GM23248 (cell line): ENCODE results near the gene RAB40B. TPM values are rescaled to one million over a fixed set of nuclear protein-coding genes. Genes with fewer than 3 reads are reported as not detected.

Source experiments
- DNase-seq: peaks from one replicate; pipeline ENCODE4 v3.0.0-alpha.2; 2015
- H2AFZ ChIP-seq: fragments of 200-600 bp; sonication (generic); 2 replicates; pipeline ENCODE4 v1.6.1; 2016; ENCODE audit warnings: antibody characterized with exemption
- H3F3A ChIP-seq: fragments of 200-600 bp; sonication (generic); 2 replicates; pipeline ENCODE4 v1.6.1; 2016; ENCODE audit warnings: mild to moderate bottlenecking, antibody characterized with exemption, mixed run types; ENCODE audit not compliant: insufficient read depth
- H3K27ac ChIP-seq: fragments of 200-600 bp; sonication (generic); 2 replicates; pipeline ENCODE4 v1.5.1; 2016; ENCODE audit warnings: mild to moderate bottlenecking
- H3K27me3 ChIP-seq: fragments of 200-600 bp; sonication (generic); replicated peaks from 2 replicates; pipeline ENCODE4 v1.6.1; 2016; ENCODE audit warnings: mild to moderate bottlenecking; ENCODE audit not compliant: insufficient read depth
- H3K36me3 ChIP-seq: fragments of 200-600 bp; sonication (generic); 2 replicates; pipeline ENCODE4 v1.6.1; 2016; ENCODE audit warnings: low read depth, mild to moderate bottlenecking
- H3K4me1 ChIP-seq: fragments of 200-600 bp; sonication (generic); 2 replicates; pipeline ENCODE4 v1.6.1; 2016; ENCODE audit warnings: mild to moderate bottlenecking; ENCODE audit not compliant: insufficient read depth
- H3K4me2 ChIP-seq: fragments of 200-600 bp; sonication (generic); one replicate; pipeline ENCODE4 v1.6.1; 2016; ENCODE audit warnings: mild to moderate bottlenecking; ENCODE audit not compliant: unreplicated experiment
- H3K4me3 ChIP-seq: fragments of 200-600 bp; sonication (generic); 2 replicates; pipeline ENCODE4 v1.5.1; 2016; ENCODE audit warnings: mild to moderate bottlenecking
- H3K79me2 ChIP-seq: fragments of 200-600 bp; sonication (generic); 2 replicates; pipeline ENCODE4 v1.6.1; 2016; ENCODE audit warnings: mild to moderate bottlenecking; ENCODE audit not compliant: insufficient read depth
- H3K9ac ChIP-seq: fragments of 200-600 bp; sonication (generic); 2 replicates; pipeline ENCODE4 v1.6.1; 2016; ENCODE audit warnings: mild to moderate bottlenecking
- H3K9me2 ChIP-seq: fragments of 200-600 bp; sonication (generic); 2 replicates; pipeline ENCODE4 v1.6.1; 2016; ENCODE audit warnings: mixed run types, mild to moderate bottlenecking, moderate library complexity; ENCODE audit not compliant: insufficient read depth
- H3K9me3 ChIP-seq: fragments of 200-600 bp; sonication (generic); one replicate; pipeline ENCODE4 v1.6.1; 2017; ENCODE audit warnings: low read depth
- H4K20me1 ChIP-seq: fragments of 200-600 bp; sonication (generic); 2 replicates; pipeline ENCODE4 v1.6.0; 2016; ENCODE audit not compliant: insufficient read depth
- EZH2 ChIP-seq: fragments of 200-600 bp; sonication (generic); IDR thresholded peaks from 2 replicates; pipeline ENCODE4 v1.6.1; 2018; ENCODE audit warnings: antibody characterized with exemption, mild to moderate bottlenecking; ENCODE audit not compliant: insufficient read depth, poor library complexity, severe bottlenecking
- EZH2phosphoT487 ChIP-seq: fragments of 200-600 bp; sonication (generic); IDR thresholded peaks from 2 replicates; pipeline ENCODE4 v1.6.1; 2018; ENCODE audit warnings: antibody characterized with exemption, moderate library complexity, mild to moderate bottlenecking, low read depth; ENCODE audit not compliant: insufficient read depth
- WGBS, 2 experiments: methylation state at CpG; one replicate each; pipeline ENCODE4 v1.1.6; 2015 to 2017; ENCODE audit warnings: low lambda C conversion rate in 2 of 2, low coverage in 1 of 2; ENCODE audit errors: missing lambda C conversion rate in 2 of 2; 5-methylcytosine and 5-hydroxymethylcytosine counted together
- in situ Hi-C: fragments of 300-500 bp; cut with MboI; formaldehyde crosslinking; loops from 2 replicates; pipeline ENCODE4 v1.15.0; 2020
- polyA plus RNA-seq: library from polyadenylated mRNA; unstranded; fragments of >200 nt; fragmentation: Nextera tagmentation; extraction: Ambion mirVana; gene quantifications from 2 replicates; pipeline ENCODE4 v1.2.1, GENCODE V29; 2016
- total RNA-seq: library from RNA; depleted of rRNA; stranded (reverse); fragments of >200 nt; shearing (Covaris generic); gene quantifications from 2 replicates; pipeline ENCODE4 v1.2.3, GENCODE V29; 2014

Gene RAB40B
- total and polyA plus RNA-seq, 2 experiments from 2014 or later: 23.7 to 23.8 TPM

DNA sequence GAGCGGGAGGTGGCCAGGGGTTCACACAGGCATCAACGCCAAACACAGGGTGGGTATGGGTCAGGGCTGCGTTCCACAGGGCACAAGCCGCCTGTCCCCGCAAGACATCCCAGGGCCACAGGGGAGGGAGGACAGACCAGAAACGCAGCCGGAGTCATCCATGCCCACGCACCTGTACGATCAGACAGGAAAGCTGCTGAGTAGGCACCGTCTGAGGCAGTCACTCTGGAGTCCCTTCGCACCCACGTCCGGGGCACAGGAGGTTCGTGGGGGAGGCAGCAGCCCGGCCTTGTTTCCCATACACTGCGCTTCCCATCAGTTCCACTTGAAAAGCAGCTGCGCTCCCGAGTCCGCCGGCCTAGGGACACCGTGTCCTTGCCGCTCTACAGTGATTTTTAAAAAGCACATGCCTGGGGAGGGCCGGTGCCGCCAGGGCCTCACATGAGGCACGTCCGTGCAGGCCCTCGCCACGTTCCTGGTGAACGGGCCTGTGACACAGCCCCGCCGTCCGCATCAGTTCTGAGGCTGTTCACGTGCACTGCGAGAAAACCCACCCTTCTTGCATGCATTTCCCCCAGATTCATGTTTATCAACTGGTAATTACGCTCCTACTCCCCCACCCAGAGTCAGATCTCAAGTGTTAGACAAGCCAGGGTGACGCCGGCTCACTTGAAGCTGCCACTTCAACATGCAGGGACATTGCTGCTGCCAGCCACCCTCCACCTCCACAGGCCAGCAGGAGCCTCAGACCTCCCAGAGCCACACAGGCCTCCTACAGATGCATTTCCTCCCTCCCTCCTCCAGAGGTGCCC lies 85.0 kb downstream of the RAB40B start:
- no peak overlapping the region for H3K4me2 ChIP-seq
- H3K4me1 ChIP-seq: 0 out of 2 replicates have a peak, but pooled peaks cover 4% of the 10 kb centered on the region
- H3K27me3 ChIP-seq: no peaks in the 10 kb centered on the region
- no peak overlapping the region for H3K4me3 ChIP-seq
- no peaks in the 10 kb centered on the region for H4K20me1 ChIP-seq
- WGBS, 2 experiments: 86 to 91% methylated on average over 31 of the region's 37 CpGs
- H3K9me2 ChIP-seq: no peaks in the 10 kb centered on the region
- TF ChIP-seq EZH2 (no peak), EZH2phosphoT487 (no peak)
- no peaks in the 10 kb centered on the region for H3K9me3 ChIP-seq
- no peaks in the 10 kb centered on the region for H3K79me2 ChIP-seq
- H2AFZ ChIP-seq: no peak overlapping the region
- no peak overlapping the region for H3K27ac ChIP-seq
- in situ Hi-C loops: no loop called here
- DNase-seq: no peak
- H3F3A ChIP-seq: peaks cover 21% of the 10 kb centered on the region
- H3K36me3 ChIP-seq: peaks cover 16% of the 10 kb centered on the region; the same call in 1 of the 2 replicates
- H3K9ac ChIP-seq: no peak overlapping the region

DNA sequence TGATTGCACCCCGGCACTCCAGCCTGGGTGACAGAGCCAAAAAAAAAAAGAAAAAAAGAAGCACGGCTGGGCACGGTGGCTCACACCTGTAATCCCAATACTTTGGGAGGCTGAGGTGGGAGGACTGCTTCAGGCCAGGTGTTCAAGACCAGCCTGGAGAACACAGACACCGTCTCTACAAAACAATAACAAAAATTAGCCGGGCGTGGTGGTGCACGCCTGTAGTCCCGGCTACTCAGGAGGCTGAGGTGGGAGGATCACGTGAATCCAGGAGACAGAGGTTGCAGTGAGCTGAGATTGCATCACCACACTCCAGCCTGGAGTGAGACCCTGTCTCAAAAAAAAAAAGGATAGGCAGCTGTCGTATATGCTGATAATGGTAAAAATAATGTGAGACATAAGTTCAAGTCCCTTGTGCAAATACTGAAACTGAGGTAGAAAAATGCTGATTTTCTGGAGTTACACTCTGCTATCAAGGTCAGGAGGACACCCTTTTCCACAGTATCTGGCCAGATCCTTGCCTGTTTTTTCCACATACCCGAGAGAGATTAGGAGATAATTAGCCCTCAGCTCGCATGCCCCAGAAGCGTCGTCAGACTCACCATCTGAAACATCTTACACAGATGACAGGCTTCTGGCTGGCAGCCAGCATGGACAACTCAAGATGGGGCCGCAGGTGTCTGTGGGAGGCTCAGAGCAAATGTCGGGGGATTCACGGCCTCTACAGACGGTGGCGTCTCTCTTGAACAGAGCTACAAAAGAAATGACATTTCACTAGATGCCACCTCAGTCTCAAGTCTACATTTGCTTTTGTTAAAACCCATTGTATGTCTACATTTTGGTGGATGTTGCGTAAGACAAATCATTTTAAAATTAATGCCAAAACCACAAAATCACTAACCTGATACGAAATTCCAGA lies 87.1 kb downstream of the RAB40B start:
- H4K20me1 ChIP-seq: no peaks in the 10 kb centered on the region
- no peak overlapping the region for H3K9ac ChIP-seq
- H3K4me1 ChIP-seq: 0 out of 2 replicates have a peak, but pooled peaks cover 4% of the 10 kb centered on the region
- H3K4me2 ChIP-seq: no peak overlapping the region
- H3K9me3 ChIP-seq: no peaks in the 10 kb centered on the region
- H3K36me3 ChIP-seq: peaks cover 20% of the 10 kb centered on the region
- peaks cover under 1% of the 10 kb centered on the region; the same call in 1 of the 2 replicates for H3K79me2 ChIP-seq
- no peak overlapping the region for H3K4me3 ChIP-seq
- no peaks in the 10 kb centered on the region for H3K9me2 ChIP-seq
- no peak for DNase-seq
- H2AFZ ChIP-seq: no peak overlapping the region
- in situ Hi-C loops: no loop called here
- 81% methylated on average over 20 to 21 of the region's 21 CpGs for WGBS, 2 experiments
- no peak overlapping the region for H3K27ac ChIP-seq
- H3K27me3 ChIP-seq: no peaks in the 10 kb centered on the region
- TF ChIP-seq EZH2: no peak
- TF ChIP-seq EZH2phosphoT487: no peak
- peaks cover 21% of the 10 kb centered on the region for H3F3A ChIP-seq

DNA sequence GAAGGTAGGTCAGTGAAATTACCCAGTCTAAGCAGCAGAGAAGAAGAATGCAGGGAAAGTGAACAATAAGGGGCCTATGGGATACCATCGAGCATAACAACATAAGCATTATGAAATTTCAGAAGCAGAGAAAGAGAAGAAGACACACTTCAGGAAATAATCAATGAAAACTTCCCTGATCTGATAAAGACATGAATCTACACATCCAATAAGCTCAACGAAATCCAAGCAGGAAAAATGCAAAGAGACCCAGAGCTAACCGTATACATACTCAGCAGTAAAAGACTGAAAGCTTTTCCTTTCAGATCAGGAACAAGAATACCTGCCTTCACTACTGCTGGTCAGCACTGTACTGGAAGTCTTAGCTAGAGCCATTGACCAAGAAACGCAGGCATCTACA lies 88.8 kb downstream of the RAB40B start:
- H3K4me1 ChIP-seq: 0 out of 2 replicates have a peak, but pooled peaks cover 7% of the 10 kb centered on the region
- no peak for DNase-seq
- H3K9me3 ChIP-seq: no peaks in the 10 kb centered on the region
- H3K79me2 ChIP-seq: peaks cover 11% of the 10 kb centered on the region; the same call in 1 of the 2 replicates
- no peaks in the 10 kb centered on the region for H3K27me3 ChIP-seq
- no peak overlapping the region for H2AFZ ChIP-seq
- no peak for TF ChIP-seq EZH2
- TF ChIP-seq EZH2phosphoT487: no peak
- WGBS, 2 experiments: 82 to 91% methylated on average over 4 of the region's 4 CpGs
- no peak overlapping the region for H3K27ac ChIP-seq
- H4K20me1 ChIP-seq: no peaks in the 10 kb centered on the region
- no peak overlapping the region for H3K4me3 ChIP-seq
- no peak overlapping the region for H3K9ac ChIP-seq
- in situ Hi-C loops: no loop called here
- H3F3A ChIP-seq: peaks cover 29% of the 10 kb centered on the region
- H3K9me2 ChIP-seq: no peaks in the 10 kb centered on the region
- peaks cover 17% of the 10 kb centered on the region for H3K36me3 ChIP-seq
- no peak overlapping the region for H3K4me2 ChIP-seq

DNA sequence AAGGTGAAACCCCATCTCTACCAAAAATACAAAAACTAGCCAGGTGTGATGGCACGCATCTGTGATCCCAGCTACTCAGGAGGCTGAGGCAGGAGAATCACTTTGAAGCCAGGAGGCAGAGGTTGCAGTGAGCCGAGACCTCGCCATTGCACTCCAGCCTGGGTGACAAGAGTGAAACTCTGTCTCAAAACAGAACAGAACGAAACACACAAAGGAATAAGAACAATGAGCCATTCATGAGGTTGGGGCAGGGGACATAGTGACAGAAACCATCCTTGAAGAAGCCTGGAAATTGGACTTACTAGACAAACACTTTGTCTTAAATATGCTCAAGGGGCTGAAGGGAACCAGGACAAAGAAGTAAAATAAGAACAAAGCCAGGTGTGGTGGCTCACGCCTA lies 89.7 kb downstream of the RAB40B start:
- no peaks in the 10 kb centered on the region for H4K20me1 ChIP-seq
- H3K79me2 ChIP-seq: peaks cover 11% of the 10 kb centered on the region; the same call in 1 of the 2 replicates
- H3K27ac ChIP-seq: no peak overlapping the region
- H3F3A ChIP-seq: peaks cover 29% of the 10 kb centered on the region
- TF ChIP-seq EZH2phosphoT487 (no peak), EZH2 (no peak)
- no peak for DNase-seq
- H2AFZ ChIP-seq: no peak overlapping the region
- 0 out of 2 replicates have a peak, but pooled peaks cover 7% of the 10 kb centered on the region for H3K4me1 ChIP-seq
- no peaks in the 10 kb centered on the region for H3K9me2 ChIP-seq
- H3K9ac ChIP-seq: no peak overlapping the region
- WGBS, 2 experiments: 79 to 80% methylated on average over 5 of the region's 5 CpGs
- H3K9me3 ChIP-seq: no peaks in the 10 kb centered on the region
- no peaks in the 10 kb centered on the region for H3K27me3 ChIP-seq
- no peak overlapping the region for H3K4me3 ChIP-seq
- H3K4me2 ChIP-seq: no peak overlapping the region
- in situ Hi-C loops: no loop called here
- peaks cover 22% of the 10 kb centered on the region for H3K36me3 ChIP-seq
